ENCODE measurements around the gene PPP6R2.
"Not testable (repeated sequence)": the region's sequence is repeated elsewhere in the genome, so short reads cannot be mapped to it uniquely, and the experiment has no call there.

The PPP6R2 gene

DNA sequence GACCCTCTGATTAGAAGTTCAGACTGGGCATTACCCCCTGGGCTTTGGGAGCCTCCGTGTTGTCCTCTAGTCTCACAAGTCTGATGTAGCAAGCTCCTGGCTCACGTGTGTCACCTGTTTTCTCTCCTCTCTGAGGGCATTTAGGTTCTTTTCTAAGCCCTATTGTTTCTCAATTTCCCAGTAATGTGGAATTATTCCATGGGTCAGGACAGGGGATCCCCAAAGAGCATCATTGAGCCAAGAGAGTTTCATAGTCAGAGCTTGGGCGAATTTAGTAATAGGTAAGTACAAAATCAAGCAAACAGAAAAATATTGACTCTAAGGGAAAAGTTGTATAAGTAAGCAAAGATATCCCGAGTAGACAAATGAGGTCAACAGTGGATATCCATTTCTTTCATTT is 57.3 kb downstream of the PPP6R2 start:
- peak overlapping the region; percentile 88 for H3K27ac ChIP-seq
- TF ChIP-seq, protein P1, sequence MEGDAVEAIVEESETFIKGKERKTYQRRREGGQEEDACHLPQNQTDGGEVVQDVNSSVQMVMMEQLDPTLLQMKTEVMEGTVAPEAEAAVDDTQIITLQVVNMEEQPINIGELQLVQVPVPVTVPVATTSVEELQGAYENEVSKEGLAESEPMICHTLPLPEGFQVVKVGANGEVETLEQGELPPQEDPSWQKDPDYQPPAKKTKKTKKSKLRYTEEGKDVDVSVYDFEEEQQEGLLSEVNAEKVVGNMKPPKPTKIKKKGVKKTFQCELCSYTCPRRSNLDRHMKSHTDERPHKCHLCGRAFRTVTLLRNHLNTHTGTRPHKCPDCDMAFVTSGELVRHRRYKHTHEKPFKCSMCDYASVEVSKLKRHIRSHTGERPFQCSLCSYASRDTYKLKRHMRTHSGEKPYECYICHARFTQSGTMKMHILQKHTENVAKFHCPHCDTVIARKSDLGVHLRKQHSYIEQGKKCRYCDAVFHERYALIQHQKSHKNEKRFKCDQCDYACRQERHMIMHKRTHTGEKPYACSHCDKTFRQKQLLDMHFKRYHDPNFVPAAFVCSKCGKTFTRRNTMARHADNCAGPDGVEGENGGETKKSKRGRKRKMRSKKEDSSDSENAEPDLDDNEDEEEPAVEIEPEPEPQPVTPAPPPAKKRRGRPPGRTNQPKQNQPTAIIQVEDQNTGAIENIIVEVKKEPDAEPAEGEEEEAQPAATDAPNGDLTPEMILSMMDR (conservative IDR thresholded peaks at IDR 0.05) = no peak
- TF ChIP-seq ZFX (IDR thresholded peaks at IDR 0.05) = no peak

DNA sequence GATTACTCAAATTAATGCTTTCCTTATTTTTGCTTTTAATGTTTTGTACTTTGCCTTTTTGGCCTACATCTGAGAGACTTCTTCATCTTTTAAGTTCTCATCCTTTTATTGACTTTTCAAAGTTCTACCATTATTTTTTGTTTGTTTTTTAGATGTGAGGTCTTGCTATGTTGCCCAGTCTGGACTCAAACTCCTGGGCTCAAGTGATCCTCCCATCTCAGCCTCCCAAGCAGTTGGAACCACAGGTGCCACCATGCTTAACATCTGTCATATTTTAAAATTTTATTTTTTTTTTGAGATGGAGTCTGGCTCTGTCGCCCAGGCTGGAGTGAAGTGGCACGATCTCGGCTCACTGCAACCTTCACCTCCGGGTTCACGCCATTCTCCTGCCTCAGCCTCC is 57.8 kb downstream of the PPP6R2 start:
- H3K27ac ChIP-seq = no peak overlapping the region
- TF ChIP-seq, protein P1 (conservative IDR thresholded peaks at IDR 0.05) = no peak
- TF ChIP-seq ZFX (IDR thresholded peaks at IDR 0.05) = no peak

DNA sequence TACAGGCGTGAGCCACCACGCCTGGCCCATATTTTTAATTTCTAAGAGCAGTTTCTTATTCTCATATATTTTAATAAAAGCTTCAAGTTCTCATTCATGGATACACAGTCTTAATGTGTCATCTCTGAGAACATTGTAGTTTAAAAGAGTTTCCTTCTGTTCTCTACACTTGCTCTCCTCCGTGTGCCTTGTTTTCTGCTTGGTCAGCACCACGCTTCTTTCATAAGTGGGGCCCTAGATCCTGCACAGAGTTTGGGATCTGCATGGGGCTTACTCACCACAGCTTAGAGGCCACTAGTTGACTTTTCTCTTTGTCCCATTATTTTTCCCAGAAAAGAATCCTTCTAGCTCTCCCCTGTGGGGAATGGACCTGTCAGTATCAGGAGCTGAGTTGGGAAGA is 58.8 kb downstream of the PPP6R2 start:
- TF ChIP-seq ZFX (IDR thresholded peaks at IDR 0.05) = no peak
- TF ChIP-seq, protein P1 (conservative IDR thresholded peaks at IDR 0.05) = no peak
- H3K27ac ChIP-seq = no peak overlapping the region

DNA sequence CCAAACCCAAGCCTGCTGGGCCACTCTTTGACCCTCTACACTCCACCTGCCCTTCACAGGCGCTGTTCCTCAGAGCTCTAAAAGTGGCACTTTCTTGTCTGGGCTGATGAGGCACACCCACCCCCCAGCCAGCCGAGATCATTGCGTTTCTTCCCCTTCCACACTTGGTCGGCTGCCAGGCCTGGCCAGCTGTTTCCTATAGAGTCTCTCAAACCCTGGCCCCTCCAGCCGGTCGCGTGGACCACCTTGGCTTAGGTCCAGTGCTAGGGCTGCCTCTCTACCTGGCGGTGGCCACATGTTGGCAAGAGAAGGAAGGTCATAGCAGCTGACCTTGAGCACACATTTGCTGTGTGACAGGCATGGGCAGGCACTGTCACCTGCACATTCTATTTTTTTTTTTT is 60.6 kb downstream of the PPP6R2 start:
- H3K27ac ChIP-seq = peak overlapping the region; percentile 2; the same call in 1 of the 2 replicates

DNA sequence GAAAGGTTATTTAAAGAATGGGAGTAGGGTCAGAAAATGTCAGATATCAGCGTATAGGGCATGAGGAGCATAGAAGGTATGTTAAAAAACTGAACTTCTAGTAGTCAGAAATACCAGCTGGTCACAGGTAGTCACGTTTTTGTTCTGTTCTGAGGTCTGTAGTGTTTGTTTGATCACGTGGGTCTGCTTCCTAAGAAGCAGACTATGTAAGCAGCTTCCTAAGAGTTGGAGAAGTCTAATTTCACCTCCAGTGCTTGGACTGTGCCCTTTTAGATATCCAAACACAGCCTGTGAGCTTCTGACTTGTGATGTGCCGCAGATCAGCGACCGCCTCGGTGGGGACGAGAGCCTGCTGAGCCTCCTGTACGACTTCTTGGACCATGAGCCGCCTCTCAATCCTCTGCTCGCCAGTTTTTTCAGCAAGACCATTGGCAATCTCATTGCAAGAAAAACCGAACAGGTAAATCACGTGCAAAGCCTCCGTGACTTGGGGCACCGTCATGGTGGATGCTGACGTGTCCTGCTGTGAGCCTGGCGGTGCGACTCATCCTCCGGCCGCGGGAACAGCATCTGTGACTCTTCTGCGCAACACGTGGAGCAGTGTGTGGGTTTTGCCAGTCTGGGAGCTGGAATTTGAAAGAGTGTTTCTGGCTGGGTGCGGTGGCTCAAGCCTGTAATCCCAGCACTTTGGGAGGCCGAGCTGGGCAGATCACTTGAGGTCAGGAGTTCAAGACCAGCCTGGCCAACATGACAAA is 63.5 kb downstream of the PPP6R2 start:
- H3K27ac ChIP-seq = no peak overlapping the region
- TF ChIP-seq, protein P1 (conservative IDR thresholded peaks at IDR 0.05) = no peak
- no peak for TF ChIP-seq ZFX (IDR thresholded peaks at IDR 0.05)

More for the DNA sequence above, 60.6 kb downstream of the PPP6R2 start:
- TF ChIP-seq ZFX (IDR thresholded peaks at IDR 0.05) = no peak
- TF ChIP-seq, protein P1 (conservative IDR thresholded peaks at IDR 0.05) = no peak

DNA sequence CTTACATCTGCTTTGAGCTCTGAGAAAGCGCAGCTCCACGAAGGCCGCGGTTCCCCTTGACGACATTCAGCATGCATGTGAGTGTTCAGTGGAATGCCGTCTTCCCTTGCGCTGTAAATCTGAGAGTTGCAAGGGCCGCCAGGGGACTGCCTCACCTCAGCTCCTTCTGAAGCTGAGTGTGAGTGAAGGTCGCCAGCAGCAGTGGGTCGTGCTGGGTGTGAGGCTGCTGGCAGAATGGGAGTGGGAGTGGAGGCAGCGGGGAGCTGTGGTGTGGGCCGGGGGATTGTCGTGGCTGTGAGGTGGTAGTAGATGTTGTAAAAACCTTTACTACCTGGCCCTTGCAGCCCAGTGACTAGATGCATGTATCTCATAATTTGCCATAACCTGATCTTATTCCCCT is 65.2 kb downstream of the PPP6R2 start:
- TF ChIP-seq, protein P1 (conservative IDR thresholded peaks at IDR 0.05) = no peak
- no peak for TF ChIP-seq ZFX (IDR thresholded peaks at IDR 0.05)
- H3K27ac ChIP-seq = no peak overlapping the region

DNA sequence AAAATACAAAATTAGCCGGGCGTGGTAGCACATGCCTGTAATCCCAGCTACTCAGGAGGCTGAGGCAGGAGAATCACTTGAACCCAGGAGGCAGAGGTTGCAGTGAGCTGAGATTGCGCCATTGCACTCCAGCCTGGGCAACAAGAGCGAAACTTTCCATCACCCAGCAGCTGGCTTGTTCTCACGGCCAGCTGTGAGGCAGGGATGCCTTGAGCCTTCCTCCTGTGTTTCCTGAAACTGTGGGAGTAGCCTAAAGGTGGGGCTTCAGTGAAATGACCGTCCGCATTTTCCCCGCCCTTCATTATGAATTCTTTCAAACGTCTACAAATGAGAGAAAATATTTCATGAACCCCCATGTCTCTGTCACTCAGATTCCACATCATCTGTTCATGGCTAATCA is 65.8 kb downstream of the PPP6R2 start:
- not testable (repeated sequence) for H3K27ac ChIP-seq

Data from C4-2B (cell line).